ENCODE data around the gene NIN.

NIN gene

DNA sequence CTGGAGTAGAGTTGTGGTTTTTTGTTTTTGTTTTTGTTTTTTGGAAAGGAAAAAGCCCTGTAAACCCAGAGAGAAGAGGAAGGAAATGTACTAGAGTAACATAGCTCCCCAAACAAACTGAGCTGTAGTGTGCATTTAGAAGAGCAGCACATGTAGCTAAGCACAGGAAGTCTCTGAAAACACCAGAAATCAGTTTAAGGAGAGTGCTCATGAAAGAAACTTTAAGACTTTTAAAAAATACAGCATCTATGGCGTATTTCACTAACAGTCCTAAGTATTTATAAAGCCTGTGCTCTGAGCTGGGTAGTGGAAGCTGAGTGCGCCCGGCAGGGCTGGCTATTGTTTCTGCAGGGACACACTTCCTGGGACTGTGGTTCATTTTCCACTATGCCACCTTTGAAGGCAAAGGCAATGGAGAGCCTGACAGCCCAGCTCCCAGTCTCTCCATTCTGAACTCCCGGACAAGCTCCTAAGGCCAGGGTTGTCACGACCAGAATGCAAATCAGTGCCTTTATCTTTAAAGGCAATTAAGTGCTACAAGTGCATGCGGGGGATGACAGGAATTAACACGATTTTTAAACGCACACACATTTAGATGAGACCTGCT, 45.4 kb downstream of the NIN start:
- peak in 1 of 2 donors; percentile 29 for DNase-seq

DNA sequence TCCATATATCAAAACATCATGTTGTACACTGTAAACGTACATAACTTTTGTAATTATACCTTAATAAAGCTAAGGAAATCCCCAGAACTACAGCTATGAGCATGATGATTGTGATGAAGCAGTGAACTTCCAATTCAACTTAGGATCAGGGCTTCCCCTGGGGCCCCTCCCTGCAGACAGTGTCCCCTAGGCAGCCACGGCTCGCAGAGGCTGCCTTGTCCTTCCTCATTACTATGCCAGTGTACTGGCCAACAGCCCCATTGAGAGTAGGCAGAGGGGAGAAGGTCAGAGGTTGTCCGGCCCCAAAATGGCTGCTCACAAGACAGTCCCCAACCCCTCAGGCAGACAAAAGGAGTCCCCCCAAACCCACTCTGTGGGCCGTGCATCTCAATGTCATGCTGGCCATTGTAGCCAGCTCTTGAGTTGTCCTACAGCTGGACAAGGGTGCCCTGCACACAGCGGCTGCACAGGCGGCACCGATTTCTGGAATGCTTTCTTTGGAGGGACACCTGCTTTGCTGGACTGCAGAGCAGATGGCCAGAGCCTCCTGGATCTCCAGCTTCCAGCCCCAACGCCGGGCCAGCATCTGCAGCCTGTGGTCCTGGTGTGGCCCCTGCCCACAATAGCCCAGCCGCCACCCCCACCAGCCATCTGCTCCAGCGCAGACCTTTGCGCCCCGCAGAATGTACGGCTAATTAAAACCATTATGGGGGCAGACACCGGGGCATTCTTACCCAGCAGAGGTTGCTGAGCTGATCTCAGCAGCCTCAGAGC, 46.1 kb downstream of the NIN start:
- no peak for DNase-seq

DNA sequence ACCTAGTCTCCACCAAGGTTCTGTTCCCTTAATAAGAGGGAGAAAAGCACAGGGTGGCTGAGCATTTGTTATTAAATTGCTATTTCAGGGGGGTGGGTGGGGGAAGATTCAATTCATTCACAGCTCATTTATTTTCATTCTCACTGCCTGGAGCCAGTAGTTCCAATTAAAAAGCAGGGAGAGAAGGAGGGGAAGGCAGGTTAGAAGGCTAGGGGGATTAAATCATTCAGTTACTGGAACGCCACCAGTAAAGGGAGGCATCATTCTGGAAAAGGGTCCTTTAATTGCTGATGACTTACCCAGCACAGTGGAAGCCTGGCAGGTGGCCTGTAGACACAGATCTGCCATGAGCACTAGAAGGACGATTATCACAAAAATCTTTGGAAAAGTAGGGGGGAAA, 47.4 kb downstream of the NIN start:
- no peak for DNase-seq

DNA sequence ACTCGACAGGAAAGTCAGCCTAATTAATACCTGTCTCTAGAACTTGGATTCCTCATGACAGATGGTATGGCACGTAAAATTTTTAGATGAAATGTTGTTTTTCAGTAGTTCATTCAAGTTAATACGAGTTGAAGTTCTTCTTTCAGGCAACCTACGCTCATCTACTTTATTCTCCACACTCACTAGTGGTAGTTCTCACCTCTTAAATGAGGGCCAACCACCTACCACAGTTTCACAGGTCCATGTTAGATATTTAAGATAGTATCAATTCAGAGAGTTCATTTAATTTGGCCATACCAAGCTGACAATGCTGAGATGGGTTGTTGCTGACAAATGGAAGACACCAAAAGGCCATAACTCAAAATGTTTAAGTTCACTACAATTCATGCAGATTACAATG, 50.6 kb downstream of the NIN start:
- DNase-seq = no peak

DNA sequence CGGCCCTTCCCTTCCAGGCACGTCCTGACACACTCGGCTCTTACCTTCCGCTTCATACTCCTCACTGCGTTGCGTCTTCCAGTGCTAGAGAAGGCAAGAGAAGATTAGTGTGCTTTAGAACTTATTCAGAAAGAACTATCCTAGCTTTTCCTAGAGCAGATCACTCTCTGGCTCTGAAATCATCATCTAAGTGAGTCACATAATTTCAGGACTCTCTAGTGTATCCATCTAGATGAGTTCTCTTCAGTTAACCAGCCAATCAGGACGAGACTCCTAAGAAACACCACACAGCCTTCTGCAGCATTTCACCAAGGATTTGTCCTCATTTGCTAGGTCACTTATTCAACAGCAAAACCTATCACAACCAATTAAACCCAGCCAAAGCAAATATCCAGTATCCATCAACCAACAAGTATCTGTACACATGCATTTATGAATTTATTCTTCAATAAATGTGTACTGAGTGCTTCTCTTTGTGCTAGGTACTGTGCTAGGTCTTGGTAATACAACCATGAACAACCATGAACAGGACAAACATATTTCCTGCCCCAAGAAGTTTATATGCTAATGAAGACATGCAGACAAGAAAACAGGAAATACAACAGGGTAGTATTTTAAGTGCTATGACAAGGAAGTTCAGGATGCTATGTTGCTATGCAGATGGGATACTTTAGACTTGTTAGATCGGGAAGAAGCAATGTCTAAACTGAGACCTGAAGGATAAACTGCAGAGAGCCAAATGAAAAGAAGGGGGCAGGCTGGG, 52.1 kb downstream of the NIN start:
- no peak for DNase-seq

DNA sequence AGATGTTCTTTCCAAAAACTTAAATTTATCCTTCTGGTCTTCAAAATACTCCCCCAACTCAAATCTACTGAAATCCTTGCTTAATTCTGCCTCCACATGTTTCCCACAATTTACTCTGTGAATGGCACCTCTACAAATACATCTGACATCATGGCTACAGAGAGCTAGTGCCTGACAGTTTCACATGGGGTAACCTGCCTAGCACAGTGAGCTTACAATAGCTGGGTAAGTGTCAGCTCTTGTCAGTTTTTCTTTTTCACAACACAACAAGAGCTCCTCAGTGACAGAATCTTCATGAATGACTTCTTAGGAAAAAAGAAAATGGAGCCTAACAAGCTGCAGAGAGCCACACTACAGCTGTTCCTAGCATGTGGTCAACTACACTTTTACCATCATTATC, 54.4 kb downstream of the NIN start:
- no peak for DNase-seq

DNA sequence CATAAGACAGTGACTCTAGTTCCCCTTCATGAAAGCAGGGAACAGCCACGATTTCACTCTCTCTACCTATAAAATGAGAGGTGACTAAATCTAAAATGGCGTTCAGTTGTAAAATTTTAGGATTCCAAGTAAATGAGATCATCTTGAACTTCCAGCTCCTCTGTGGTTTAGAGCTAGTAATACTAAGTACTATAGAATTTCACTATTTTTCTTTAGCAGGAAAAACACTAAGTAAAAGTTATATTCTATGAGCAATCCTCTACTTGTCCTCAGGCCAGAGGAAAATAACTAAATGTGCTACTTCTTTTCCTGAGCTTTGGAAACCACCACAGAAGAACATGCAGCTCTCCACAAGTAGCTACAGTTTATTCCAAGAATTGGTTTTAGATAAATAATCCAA, 55.6 kb downstream of the NIN start:
- no peak for DNase-seq

DNA sequence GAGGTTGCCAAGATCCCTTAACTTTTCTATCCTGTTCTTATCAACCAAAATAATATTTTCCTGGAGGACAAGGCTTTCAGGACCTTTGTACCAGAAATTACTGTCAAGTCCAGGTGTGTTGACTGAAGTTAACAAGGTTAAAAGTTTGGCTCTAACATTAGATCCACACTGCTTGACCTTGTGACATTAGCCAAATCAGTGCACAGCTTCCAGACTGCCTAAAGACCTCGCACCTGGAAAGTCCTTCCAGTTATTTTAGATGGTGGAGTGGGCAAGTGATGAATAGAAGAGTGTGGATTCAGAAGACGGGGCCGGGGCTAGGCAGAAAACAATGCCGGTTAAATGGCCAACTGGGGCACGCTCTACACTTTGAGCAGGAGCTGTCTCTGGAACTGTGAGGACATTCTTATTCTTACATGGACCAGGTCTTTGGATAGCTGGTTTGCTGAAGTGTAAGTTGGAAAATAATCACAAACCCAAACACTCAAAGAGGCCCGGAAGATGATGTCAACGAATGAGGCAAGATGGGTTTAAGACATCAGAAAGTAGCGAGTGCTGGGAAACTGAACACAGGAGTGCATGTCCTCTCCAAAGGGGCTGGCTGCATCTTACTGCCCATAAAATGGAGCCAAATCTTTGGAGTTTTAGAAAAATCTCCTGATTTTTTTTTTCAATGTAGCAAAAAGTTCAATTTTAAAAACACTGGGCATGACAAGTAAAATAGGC, 56.3 kb downstream of the NIN start:
- DNase-seq = no peak

DNA sequence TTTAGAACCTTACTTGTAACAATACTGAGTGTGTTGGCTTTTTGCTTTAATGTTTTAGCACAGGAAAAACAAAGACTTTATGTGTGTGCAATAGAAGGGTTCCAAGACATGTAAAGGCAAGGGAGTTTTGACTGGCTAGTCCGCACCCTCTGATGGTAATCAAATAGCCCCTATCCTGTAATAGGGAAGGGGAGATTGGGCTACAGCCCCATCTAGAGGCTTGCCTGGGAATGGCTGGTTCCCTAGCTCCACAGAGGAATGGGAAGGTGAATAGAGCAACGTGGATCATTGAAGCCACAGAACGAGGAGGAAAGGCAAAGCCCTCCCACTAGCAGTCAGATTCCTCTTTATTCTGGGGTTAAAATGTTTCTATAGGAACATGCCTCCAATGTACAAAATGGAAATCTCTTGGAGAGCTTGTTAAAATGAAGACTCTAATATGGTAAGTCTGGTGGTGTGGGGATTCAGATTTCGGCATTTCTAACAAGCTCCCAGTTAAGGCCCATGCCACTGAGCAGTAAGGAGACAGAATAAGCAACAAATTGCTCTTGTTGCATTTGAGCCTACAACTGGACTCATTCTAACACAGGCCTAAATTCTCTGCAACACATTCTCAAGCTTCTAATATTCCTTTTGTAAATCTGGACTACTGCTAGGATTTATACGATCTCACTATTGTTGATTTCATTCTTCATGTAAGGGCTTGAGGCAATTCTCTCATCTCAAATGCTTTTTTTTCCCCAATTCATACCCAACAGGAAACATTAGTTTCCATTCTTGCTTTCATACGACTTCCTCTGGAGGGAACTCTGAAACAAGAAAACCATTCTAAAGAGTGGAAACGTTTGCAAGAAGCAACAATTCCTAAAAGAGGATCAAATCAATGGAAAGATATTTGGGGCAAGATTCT, 57.1 kb downstream of the NIN start:
- DNase-seq = peak in 1 of 2 donors; percentile 33

DNA sequence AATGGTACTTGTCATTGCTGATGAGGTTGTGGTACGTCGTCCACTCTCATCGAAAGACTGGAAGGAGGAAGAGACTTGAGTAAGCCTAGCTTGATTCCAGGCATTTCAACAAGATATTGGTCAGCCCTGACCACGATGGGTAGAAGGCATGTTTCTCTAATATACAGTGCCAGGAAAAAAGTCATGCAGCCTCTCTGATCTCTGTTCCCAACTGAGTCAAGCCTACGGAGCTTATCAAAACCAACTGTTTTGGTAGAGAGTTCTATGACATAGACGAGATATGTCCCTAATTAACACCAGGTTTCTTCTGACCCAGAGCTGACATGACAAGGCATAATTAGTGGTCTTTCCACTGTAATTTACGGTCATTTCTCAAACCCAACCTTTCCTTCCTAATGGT, 58.5 kb downstream of the NIN start:
- DNase-seq = no peak

DNA sequence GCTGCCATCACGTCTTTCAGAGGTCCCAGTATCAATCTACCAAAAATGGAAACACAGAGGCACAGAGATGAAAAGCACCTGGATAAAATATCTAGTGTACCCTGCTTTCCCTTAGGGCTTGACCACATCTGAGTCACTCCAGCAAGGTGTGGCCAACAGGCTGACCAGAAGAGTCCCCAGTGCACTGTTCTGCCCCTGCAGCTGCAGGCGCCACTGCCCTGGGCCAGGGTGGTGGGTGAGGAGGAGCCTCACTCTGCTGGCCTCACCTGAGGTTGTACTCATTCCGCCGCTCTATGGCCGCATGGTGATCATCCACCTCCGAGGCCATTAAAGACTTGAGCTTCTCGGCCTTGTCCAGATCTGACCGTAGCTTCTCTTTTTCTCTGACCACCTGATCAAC, 60.4 kb downstream of the NIN start:
- DNase-seq = no peak

DNA sequence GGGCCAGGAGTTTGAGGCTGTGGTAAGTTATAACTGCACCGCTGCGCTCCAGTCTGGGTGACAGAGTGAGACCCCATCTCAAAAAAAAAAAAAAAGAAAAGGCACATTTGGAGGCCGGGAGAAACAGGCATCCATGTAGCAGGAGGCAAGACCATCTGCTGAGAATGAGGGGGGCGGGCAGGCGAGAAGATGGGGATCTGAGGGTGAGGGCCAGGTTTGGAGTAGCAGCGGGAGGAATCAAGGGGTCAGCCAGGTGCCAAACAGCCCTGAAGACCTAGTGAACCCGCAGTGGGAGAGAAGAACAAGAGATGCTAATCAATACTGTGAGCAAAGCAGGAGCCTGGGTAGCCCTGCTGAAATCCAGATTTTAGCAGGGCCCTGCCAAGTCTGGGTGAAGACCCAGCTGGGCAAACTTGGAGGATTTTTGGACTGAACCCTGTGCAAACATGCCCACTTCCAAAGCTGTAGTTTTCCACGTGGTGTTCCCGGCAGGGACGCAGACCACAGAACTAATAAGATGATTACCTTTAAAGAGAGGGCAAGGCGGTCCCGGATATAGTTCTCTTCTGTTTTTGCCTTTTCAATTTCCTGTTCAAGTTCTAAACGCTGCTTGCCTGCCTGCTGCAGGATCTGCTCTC, 61.0 kb downstream of the NIN start:
- DNase-seq = no peak

DNA sequence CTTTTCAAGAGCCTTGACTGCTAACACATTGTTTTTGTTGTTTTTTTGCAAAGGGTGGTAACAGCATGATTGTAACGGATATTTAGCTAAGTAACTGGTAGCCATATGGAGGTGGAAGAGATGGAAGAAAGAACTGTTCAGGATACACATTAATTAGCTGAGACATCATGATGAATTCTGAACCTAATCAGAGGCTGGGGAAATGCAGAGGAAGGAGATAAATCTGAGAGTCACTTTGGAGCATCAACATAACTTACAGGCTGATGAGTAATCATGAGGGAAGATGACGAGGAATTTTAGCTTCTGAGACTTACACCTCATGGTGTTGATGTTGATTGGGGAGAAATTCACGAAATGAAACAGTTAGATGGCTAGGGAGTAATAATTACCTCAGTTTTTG, 62.3 kb downstream of the NIN start:
- no peak for DNase-seq

DNA sequence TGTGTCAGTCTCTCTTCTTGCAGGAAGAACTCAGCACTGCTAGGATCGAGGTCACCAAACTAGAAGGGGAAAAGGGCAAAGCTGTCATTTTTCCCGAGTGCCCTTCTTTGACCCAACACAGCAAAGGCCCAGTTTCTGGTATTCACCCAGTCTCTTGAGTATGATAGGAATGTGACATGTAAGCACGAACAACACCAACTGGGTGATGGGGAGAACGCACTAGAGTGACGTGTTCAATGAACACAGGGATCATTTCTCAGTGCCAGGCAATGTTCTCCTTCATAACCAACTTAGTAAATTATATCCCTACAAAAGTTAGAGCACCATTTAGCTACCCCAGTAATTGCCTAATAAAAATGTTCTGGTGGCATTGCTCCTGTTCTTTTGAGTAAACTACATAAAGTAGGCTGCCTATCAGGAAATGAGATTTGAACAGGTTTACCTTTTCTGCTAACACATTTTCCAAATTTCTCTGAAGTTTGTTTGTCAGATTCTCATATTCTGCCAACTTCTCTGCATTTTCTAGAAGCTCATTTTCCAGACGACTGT, 64.5 kb downstream of the NIN start:
- DNase-seq = no peak

DNA sequence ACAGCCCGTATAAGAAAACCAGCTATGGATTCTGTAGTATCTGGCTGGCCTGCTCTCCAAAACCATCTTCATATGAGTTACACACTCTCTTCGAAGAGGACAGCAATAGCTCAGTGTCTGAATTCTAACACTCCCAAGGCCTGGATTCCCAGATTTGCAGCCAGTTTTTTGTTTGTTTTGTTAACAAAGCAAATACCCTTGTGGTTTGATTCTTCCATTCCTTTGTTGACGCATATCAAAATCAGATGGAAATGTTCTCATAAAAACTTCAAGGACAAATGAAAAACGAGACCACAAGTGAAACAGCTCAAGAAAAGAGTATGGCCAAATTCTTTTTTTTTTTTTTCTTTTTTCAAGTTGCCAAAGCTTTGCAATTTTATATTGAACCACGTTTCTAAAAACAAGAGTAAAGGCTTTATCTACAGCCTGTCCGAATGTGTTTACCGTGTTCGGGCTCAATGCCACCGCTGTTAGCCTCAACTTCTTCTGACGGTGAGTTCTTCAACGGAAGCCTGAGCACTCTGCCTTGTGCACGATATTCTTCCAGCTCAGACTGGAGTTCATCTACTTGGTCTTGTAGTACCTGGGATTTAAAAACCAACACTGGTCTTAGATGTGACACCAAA, 67.5 kb downstream of the NIN start:
- no peak for DNase-seq

DNA sequence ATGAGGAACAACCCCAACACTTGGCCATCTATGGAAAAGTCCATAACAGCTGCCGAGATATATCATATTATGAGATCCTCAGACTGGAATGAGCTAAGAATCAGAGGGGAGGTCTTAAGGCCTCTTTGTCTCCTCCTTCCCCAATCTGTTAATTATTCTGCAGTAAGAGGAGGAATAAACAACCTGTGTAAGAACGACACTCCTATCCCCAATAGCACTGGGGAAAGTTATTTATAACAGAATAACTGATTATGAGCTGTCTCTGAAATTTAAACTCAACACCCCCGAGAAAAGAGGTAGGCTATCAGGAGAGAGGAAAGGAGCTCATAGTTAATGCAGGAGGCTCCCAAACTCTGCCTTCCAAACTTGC, 68.0 kb downstream of the NIN start:
- DNase-seq = no peak

DNA sequence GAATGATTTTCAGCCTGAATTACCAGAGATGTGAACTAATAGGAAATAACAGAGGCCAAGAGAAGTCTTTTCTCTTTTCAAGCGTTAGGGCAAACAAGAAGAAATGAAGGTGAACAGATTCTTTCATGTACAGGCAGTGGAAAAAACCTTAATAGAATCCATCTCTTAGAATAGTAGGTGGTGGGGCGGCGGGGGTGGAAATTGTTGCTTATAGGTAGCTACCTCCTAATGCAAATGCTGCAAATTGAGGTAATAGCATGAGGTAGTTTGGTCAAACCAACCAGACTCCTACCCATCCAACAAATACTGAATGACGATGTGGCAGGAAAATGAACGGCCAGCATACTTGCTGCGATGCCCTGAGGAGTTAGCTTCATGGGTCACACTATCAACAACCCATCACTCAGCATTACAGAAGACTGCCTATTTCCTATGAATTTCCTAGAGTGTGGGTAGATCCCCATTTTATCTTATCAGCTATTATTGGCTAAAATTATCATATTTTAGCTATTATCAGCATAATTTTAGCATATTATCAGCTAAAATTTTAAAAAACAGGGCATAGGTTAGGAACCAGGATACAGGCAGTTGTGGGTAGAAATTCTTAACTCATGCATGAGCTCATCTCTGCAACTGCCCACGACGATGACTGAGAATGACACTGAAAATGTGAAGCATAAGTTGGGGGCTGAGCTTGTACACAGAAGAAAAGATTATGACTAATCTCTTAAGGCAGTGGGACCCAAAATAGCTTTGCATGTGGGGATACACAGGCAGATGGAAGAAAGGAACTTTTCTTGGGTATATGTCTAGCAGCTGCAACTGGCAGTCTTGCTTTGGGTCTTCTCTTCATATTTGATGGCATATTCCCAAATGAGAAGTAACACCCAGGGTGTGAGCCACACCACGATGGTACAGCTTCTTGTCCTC, 68.7 kb downstream of the NIN start:
- DNase-seq = no peak

DNA sequence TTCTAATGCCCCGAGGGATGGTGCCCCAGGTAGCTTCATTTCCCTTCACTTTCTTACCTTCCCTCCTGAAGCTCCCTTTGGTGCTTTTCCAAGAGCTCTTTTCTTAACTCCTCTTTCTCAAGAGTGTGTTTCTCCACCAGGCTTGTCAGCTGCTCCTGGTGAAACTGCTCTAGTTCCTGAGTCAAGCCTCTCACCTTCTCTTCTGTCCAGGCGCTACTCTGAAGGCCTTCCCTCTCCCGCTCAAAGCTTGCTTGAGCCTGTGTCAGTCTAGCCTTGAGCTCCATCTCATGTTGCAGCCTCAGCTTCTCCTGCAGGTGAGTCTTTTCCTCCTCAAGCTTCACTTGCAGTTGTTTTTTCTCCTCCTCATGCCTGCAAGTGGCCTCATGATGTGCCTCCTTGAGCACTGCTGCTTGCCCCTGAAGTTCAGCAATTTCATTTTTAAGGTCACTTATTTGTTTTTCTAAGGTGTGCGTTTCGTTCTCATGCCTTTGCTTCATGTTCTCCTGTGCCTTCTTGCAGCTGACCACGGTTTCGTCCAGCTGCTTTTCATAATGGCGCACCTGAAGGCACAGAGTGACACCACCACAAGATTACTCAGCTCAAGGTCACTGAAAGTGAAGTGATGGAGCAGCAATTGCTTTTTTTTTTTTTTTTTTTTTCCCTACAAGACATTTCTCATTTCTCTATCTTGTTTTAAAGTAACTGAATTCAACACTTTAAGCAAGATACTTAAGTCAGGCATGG, 71.0 kb downstream of the NIN start:
- DNase-seq = no peak

DNA sequence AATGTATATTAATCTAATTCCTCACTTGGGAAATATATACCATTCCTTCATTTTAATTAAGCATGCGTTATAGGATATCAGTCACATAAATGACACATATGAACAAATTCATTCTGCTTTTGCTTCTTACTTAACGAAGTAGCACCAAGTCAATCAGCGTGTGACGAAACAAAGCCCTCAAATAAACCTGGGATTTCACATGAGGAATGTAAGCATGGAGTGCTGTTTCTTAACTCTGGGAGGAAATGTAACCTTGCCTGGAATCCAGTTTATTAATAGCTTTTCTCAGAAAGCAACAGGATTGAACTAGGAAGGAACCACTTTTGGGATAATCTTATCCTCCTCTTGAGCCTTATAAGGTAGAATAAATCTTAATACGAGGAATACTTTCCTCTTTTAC, 72.0 kb downstream of the NIN start:
- DNase-seq = no peak

Measured in CD4-positive, alpha-beta T cell treated with Interleukin-4 for 1 hour (primary cell).